HepG2 (cell line): ENCODE data around the gene CXCR2.

Experiments used
- TBP ChIP-seq: sonication (generic); formaldehyde crosslinking; IDR thresholded peaks from 2 replicates; pipeline ENCODE4 v1.5.0; 2020; ENCODE audit warnings: missing genetic modification reagents
- ZNF34 ChIP-seq: sonication (generic); formaldehyde crosslinking; IDR thresholded peaks from 2 replicates; pipeline ENCODE4 v1.4.0; 2020; ENCODE audit warnings: mild to moderate bottlenecking, missing genetic modification reagents, borderline replicate concordance
- TF ChIP-seq, protein P1 (sequence below): sonication (generic); formaldehyde crosslinking; IDR thresholded peaks from 2 replicates; pipeline ENCODE4 v1.5.0; 2020; ENCODE audit warnings: mild to moderate bottlenecking, missing genetic modification reagents, moderate library complexity

DNA sequence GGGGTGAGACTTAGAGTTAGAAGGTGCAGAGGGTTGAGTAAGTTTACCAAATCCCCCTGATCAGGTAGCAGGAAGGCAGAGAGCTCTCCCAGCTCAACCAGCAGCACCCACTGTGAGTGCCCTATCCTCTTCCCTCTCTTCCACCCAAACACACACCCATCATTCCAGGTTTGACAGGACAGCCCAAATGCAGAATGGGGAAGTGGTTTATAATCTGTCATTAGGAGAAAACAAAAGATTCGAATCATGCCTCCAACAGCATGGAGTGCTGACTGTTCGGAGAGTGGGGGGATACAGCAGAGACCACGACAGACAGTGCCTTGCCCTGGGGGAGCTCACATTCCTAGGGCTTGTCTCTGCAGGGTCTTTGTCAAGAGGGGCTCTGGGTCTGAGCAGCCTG is 11.7 kb downstream of the CXCR2 start:
- TF ChIP-seq, protein P1, sequence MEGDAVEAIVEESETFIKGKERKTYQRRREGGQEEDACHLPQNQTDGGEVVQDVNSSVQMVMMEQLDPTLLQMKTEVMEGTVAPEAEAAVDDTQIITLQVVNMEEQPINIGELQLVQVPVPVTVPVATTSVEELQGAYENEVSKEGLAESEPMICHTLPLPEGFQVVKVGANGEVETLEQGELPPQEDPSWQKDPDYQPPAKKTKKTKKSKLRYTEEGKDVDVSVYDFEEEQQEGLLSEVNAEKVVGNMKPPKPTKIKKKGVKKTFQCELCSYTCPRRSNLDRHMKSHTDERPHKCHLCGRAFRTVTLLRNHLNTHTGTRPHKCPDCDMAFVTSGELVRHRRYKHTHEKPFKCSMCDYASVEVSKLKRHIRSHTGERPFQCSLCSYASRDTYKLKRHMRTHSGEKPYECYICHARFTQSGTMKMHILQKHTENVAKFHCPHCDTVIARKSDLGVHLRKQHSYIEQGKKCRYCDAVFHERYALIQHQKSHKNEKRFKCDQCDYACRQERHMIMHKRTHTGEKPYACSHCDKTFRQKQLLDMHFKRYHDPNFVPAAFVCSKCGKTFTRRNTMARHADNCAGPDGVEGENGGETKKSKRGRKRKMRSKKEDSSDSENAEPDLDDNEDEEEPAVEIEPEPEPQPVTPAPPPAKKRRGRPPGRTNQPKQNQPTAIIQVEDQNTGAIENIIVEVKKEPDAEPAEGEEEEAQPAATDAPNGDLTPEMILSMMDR, result no peak
- TF ChIP-seq ZNF34 (CRISPR knock-in tag) (no peak), TBP (CRISPR knock-in tag) (no peak)
